ENCODE measurements around the gene RBM26.
"Not testable (repeated sequence)": the region's sequence is repeated elsewhere in the genome, so short reads cannot be mapped to it uniquely, and the experiment has no call there.

Gene RBM26

GRCh38 chr13:79386125-79386826 lies 19.8 kb downstream of the RBM26 start:
- no peak for DNase-seq

GRCh38 chr13:79385694-79386093 lies 20.4 kb downstream of the RBM26 start:
- DNase-seq = no peak

- no peak for DNase-seq
Measured at GRCh38 chr13:79384022-79384610, 21.9 kb downstream of the RBM26 start.

GRCh38 chr13:79382545-79383275 lies 23.3 kb downstream of the RBM26 start:
- no peak for DNase-seq

- DNase-seq = no peak
Measured at GRCh38 chr13:79380997-79381396, 25.1 kb downstream of the RBM26 start.

GRCh38 chr13:79379274-79379673 lies 26.8 kb downstream of the RBM26 start:
- no peak for DNase-seq

- DNase-seq = no peak
Measured at GRCh38 chr13:79376843-79377242, 29.2 kb downstream of the RBM26 start.

GRCh38 chr13:79374578-79374977 lies 31.5 kb downstream of the RBM26 start:
- DNase-seq = no peak

- no peak for DNase-seq
Measured at GRCh38 chr13:79373916-79374315, 32.1 kb downstream of the RBM26 start.

GRCh38 chr13:79369226-79369625 lies 36.8 kb downstream of the RBM26 start:
- no peak for DNase-seq

GRCh38 chr13:79365981-79366380 lies 40.1 kb downstream of the RBM26 start:
- DNase-seq = no peak

GRCh38 chr13:79361299-79361698 lies 44.8 kb downstream of the RBM26 start:
- DNase-seq = no peak

- no peak for DNase-seq
Measured at GRCh38 chr13:79360095-79360494, 46.0 kb downstream of the RBM26 start.

- no peak for DNase-seq
Measured at GRCh38 chr13:79359064-79359463, 47.0 kb downstream of the RBM26 start.

- DNase-seq = no peak
Measured at GRCh38 chr13:79354285-79354684, 51.8 kb downstream of the RBM26 start.

GRCh38 chr13:79353693-79354092 lies 52.4 kb downstream of the RBM26 start:
- no peak for DNase-seq

- no peak for DNase-seq
Measured at GRCh38 chr13:79352107-79352506, 53.9 kb downstream of the RBM26 start.

GRCh38 chr13:79349608-79350007 lies 56.4 kb downstream of the RBM26 start:
- not testable (repeated sequence) for DNase-seq

- no peak for DNase-seq
Measured at GRCh38 chr13:79349011-79349410, 57.0 kb downstream of the RBM26 start.

- DNase-seq = no peak
Measured at GRCh38 chr13:79346300-79346914, 59.6 kb downstream of the RBM26 start.

GRCh38 chr13:79341202-79341601 lies 64.9 kb downstream of the RBM26 start:
- no peak for DNase-seq

GRCh38 chr13:79340490-79340889 lies 65.6 kb downstream of the RBM26 start:
- no peak for DNase-seq

- DNase-seq = no peak
Measured at GRCh38 chr13:79338343-79338742, 67.7 kb downstream of the RBM26 start.

GRCh38 chr13:79336966-79337365 lies 69.1 kb downstream of the RBM26 start:
- no peak for DNase-seq

Data from activated CD4-positive, CD25-positive, alpha-beta regulatory T cell (primary cell).